ENCODE results near the gene PTGIS.

The PTGIS gene

DNA sequence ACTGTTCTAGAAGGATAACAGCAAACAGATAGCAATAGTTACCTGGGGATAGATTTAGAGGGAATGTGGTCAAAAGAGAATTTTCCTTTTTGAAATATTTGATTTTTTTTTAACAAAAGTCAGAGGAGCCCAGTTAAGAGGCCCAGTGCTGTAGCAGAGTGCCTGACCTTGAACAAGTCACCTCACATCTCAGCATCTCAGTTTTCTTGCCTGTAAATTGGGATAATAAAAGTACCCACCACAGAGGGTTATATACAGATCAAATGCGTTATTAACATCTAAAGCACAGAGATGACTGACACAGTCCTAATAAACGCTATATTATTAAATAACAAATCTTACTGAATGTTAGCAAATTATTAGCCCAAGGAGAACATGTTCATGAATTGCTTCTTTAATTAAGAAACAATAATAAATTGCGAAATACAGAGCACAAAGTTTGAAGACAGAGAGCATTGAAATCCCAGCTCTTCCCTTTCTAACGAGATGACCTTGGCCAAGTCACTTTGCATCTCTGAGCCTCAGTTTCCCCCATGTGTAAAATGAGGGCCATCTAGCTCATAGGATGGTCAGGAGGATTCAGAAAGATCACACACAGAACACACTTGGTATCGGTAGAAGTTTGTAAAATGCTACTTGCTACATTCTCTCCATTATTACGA is 35.5 kb downstream of the PTGIS start:
- Histone ChIP-seq H3K27ac (ENCODE audit: insufficient read depth, low read length, poor library complexity, severe bottlenecking) (no peak overlapping the region), H3K27me3 (replicated peaks; ENCODE audit: control insufficient read depth, insufficient read depth, low read length, poor library complexity, severe bottlenecking) (peaks cover 2% of the 10 kb centered on the region), H3K4me3 (ENCODE audit: insufficient read depth, low read depth, low read length, poor library complexity, severe bottlenecking) (no peak overlapping the region), H3K4me1 (ENCODE audit: control insufficient read depth, insufficient read depth, low read length, poor library complexity, severe bottlenecking) (peaks cover 5% of the 10 kb centered on the region), H3K9me3 (ENCODE audit: control insufficient read depth, low read length) (no peaks in the 10 kb centered on the region), H3K36me3 (ENCODE audit: control insufficient read depth, insufficient read depth, low read length) (no peaks in the 10 kb centered on the region)
- DNase-seq = no peak

DNA sequence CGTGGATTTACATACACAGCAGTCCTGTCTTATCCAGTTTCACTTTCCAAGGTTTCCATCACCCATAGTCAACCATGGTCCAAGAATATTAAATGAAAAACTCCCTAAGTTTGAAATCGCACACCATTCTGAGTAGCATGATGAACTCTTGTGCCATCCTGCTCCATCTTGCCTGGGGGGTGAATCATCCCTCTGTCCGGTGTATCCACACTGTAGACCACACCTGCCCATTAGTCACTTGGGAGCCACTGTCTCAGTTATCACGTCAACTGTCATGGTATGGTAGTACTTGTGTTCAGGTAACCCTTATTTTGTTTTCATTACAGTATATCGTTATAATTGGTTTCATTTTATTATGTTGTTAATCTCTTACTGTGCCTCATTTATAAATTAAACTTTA is 38.5 kb downstream of the PTGIS start:
- Histone ChIP-seq H3K9me3 (ENCODE audit: control insufficient read depth, low read length) (no peaks in the 10 kb centered on the region), H3K27me3 (replicated peaks; ENCODE audit: control insufficient read depth, insufficient read depth, low read length, poor library complexity, severe bottlenecking) (no peaks in the 10 kb centered on the region), H3K4me1 (ENCODE audit: control insufficient read depth, insufficient read depth, low read length, poor library complexity, severe bottlenecking) (peaks cover 5% of the 10 kb centered on the region), H3K4me3 (ENCODE audit: insufficient read depth, low read depth, low read length, poor library complexity, severe bottlenecking) (no peak overlapping the region), H3K27ac (ENCODE audit: insufficient read depth, low read length, poor library complexity, severe bottlenecking) (no peak overlapping the region), H3K36me3 (ENCODE audit: control insufficient read depth, insufficient read depth, low read length) (no peaks in the 10 kb centered on the region)
- no peak for DNase-seq

GRCh38 chr20:49526568-49526967 is 41.4 kb downstream of the PTGIS start:
- Histone ChIP-seq H3K4me1 (ENCODE audit: control insufficient read depth, insufficient read depth, low read length, poor library complexity, severe bottlenecking) (no peaks in the 10 kb centered on the region), H3K36me3 (ENCODE audit: control insufficient read depth, insufficient read depth, low read length) (no peaks in the 10 kb centered on the region), H3K27me3 (replicated peaks; ENCODE audit: control insufficient read depth, insufficient read depth, low read length, poor library complexity, severe bottlenecking) (no peaks in the 10 kb centered on the region), H3K9me3 (ENCODE audit: control insufficient read depth, low read length) (no peaks in the 10 kb centered on the region), H3K4me3 (ENCODE audit: insufficient read depth, low read depth, low read length, poor library complexity, severe bottlenecking) (no peak overlapping the region), H3K27ac (ENCODE audit: insufficient read depth, low read length, poor library complexity, severe bottlenecking) (no peak overlapping the region)
- DNase-seq = no peak

DNA sequence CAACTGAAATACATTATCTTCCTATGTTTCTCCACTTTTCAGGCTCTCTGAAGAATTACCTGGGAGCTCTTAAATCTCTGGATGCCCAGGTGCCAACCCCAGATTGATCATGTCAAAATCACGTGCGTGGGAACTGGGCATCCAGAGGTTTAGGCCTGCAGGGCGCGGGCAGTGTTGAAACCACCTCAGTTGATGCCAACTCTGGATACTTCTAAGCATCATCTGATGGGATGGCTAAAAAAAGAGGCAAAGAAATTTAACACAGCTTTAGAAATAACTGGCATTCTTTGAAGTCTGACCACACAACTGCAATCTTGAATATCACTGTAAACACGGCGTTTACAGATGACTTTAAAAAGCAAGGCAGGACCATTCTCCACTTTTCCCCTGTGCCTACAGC is 41.9 kb downstream of the PTGIS start:
- Histone ChIP-seq H3K4me1 (ENCODE audit: control insufficient read depth, insufficient read depth, low read length, poor library complexity, severe bottlenecking) (no peaks in the 10 kb centered on the region), H3K9me3 (ENCODE audit: control insufficient read depth, low read length) (no peaks in the 10 kb centered on the region), H3K27me3 (replicated peaks; ENCODE audit: control insufficient read depth, insufficient read depth, low read length, poor library complexity, severe bottlenecking) (no peaks in the 10 kb centered on the region), H3K4me3 (ENCODE audit: insufficient read depth, low read depth, low read length, poor library complexity, severe bottlenecking) (no peak overlapping the region), H3K27ac (ENCODE audit: insufficient read depth, low read length, poor library complexity, severe bottlenecking) (no peak overlapping the region), H3K36me3 (ENCODE audit: control insufficient read depth, insufficient read depth, low read length) (no peaks in the 10 kb centered on the region)
- no peak for DNase-seq

- H3K27me3 ChIP-seq (replicated peaks; ENCODE audit: control insufficient read depth, insufficient read depth, low read length, poor library complexity, severe bottlenecking) = no peaks in the 10 kb centered on the region
- H3K4me1 ChIP-seq (ENCODE audit: control insufficient read depth, insufficient read depth, low read length, poor library complexity, severe bottlenecking) = no peaks in the 10 kb centered on the region
- no peaks in the 10 kb centered on the region for H3K36me3 ChIP-seq (ENCODE audit: control insufficient read depth, insufficient read depth, low read length)
- no peak overlapping the region for H3K4me3 ChIP-seq (ENCODE audit: insufficient read depth, low read depth, low read length, poor library complexity, severe bottlenecking)
- DNase-seq = no peak
- no peak overlapping the region for H3K27ac ChIP-seq (ENCODE audit: insufficient read depth, low read length, poor library complexity, severe bottlenecking)
- H3K9me3 ChIP-seq (ENCODE audit: control insufficient read depth, low read length) = no peaks in the 10 kb centered on the region
Measured at GRCh38 chr20:49523767-49524360, 44.1 kb downstream of the PTGIS start.

GRCh38 chr20:49521356-49521755 is 46.6 kb downstream of the PTGIS start:
- H3K27ac ChIP-seq (ENCODE audit: insufficient read depth, low read length, poor library complexity, severe bottlenecking) = no peak overlapping the region
- no peaks in the 10 kb centered on the region for H3K9me3 ChIP-seq (ENCODE audit: control insufficient read depth, low read length)
- H3K4me3 ChIP-seq (ENCODE audit: insufficient read depth, low read depth, low read length, poor library complexity, severe bottlenecking) = no peak overlapping the region
- DNase-seq = no peak
- H3K27me3 ChIP-seq (replicated peaks; ENCODE audit: control insufficient read depth, insufficient read depth, low read length, poor library complexity, severe bottlenecking) = no peaks in the 10 kb centered on the region
- H3K4me1 ChIP-seq (ENCODE audit: control insufficient read depth, insufficient read depth, low read length, poor library complexity, severe bottlenecking) = no peaks in the 10 kb centered on the region
- no peaks in the 10 kb centered on the region for H3K36me3 ChIP-seq (ENCODE audit: control insufficient read depth, insufficient read depth, low read length)

GRCh38 chr20:49519777-49520359 is 48.1 kb downstream of the PTGIS start:
- Histone ChIP-seq H3K9me3 (ENCODE audit: control insufficient read depth, low read length) (no peaks in the 10 kb centered on the region), H3K4me3 (ENCODE audit: insufficient read depth, low read depth, low read length, poor library complexity, severe bottlenecking) (no peak overlapping the region), H3K4me1 (ENCODE audit: control insufficient read depth, insufficient read depth, low read length, poor library complexity, severe bottlenecking) (no peaks in the 10 kb centered on the region), H3K27me3 (replicated peaks; ENCODE audit: control insufficient read depth, insufficient read depth, low read length, poor library complexity, severe bottlenecking) (no peaks in the 10 kb centered on the region), H3K36me3 (ENCODE audit: control insufficient read depth, insufficient read depth, low read length) (no peaks in the 10 kb centered on the region), H3K27ac (ENCODE audit: insufficient read depth, low read length, poor library complexity, severe bottlenecking) (no peak overlapping the region)
- DNase-seq = no peak

GRCh38 chr20:49519212-49519712 is 48.7 kb downstream of the PTGIS start:
- Histone ChIP-seq H3K9me3 (ENCODE audit: control insufficient read depth, low read length) (no peaks in the 10 kb centered on the region), H3K4me1 (ENCODE audit: control insufficient read depth, insufficient read depth, low read length, poor library complexity, severe bottlenecking) (no peaks in the 10 kb centered on the region), H3K27me3 (replicated peaks; ENCODE audit: control insufficient read depth, insufficient read depth, low read length, poor library complexity, severe bottlenecking) (no peaks in the 10 kb centered on the region), H3K4me3 (ENCODE audit: insufficient read depth, low read depth, low read length, poor library complexity, severe bottlenecking) (no peak overlapping the region), H3K27ac (ENCODE audit: insufficient read depth, low read length, poor library complexity, severe bottlenecking) (no peak overlapping the region), H3K36me3 (ENCODE audit: control insufficient read depth, insufficient read depth, low read length) (no peaks in the 10 kb centered on the region)
- no peak for DNase-seq

- Histone ChIP-seq H3K27me3 (replicated peaks; ENCODE audit: control insufficient read depth, insufficient read depth, low read length, poor library complexity, severe bottlenecking) (no peaks in the 10 kb centered on the region), H3K36me3 (ENCODE audit: control insufficient read depth, insufficient read depth, low read length) (no peaks in the 10 kb centered on the region), H3K9me3 (ENCODE audit: control insufficient read depth, low read length) (no peaks in the 10 kb centered on the region), H3K4me1 (ENCODE audit: control insufficient read depth, insufficient read depth, low read length, poor library complexity, severe bottlenecking) (no peaks in the 10 kb centered on the region), H3K27ac (ENCODE audit: insufficient read depth, low read length, poor library complexity, severe bottlenecking) (no peak overlapping the region), H3K4me3 (ENCODE audit: insufficient read depth, low read depth, low read length, poor library complexity, severe bottlenecking) (no peak overlapping the region)
- no peak for DNase-seq
Measured at GRCh38 chr20:49518576-49518975, 49.4 kb downstream of the PTGIS start.

DNA sequence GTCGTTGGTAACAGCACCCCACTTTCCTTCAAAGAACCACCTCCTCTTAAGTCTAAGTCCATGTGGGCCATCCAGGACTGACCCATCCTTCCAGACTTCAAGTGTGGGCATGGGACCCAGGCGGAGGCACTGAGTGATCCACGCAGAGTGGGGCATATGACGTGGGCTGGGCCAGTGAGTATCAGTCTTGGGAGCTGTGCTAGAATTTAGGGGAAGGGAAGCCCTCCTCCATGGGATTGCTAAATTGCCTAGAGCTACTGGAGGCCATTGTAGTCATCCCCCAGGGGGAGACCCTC is 50.2 kb downstream of the PTGIS start:
- Histone ChIP-seq H3K4me1 (ENCODE audit: control insufficient read depth, insufficient read depth, low read length, poor library complexity, severe bottlenecking) (no peaks in the 10 kb centered on the region), H3K36me3 (ENCODE audit: control insufficient read depth, insufficient read depth, low read length) (no peaks in the 10 kb centered on the region), H3K27ac (ENCODE audit: insufficient read depth, low read length, poor library complexity, severe bottlenecking) (no peak overlapping the region), H3K27me3 (replicated peaks; ENCODE audit: control insufficient read depth, insufficient read depth, low read length, poor library complexity, severe bottlenecking) (no peaks in the 10 kb centered on the region), H3K4me3 (ENCODE audit: insufficient read depth, low read depth, low read length, poor library complexity, severe bottlenecking) (no peak overlapping the region), H3K9me3 (ENCODE audit: control insufficient read depth, low read length) (no peaks in the 10 kb centered on the region)
- DNase-seq = no peak

All from effector memory CD4-positive, alpha-beta T cell (primary cell).